HCT116 (cell line): ENCODE results near the gene FLRT1. TPM values are rescaled to one million over a fixed set of nuclear protein-coding genes. Genes with fewer than 3 reads are reported as not detected.

Experiments used
- ATAC-seq: fragments of 200-7000 bp; cut with Tn5 transposase; 2 replicates; pipeline ENCODE4 v1.9.1; 2020; ENCODE audit warnings: mild to moderate bottlenecking, moderate library complexity
- BruUV-seq: library from RNA; stranded (reverse); fragments of 400-500 nt; replicated peaks from 2 replicates; lab custom pipeline; 2021; lab: Mats Ljungman, UMichigan
- CTCF ChIA-PET: fragments of 300-600 bp; sonication (Branson Sonifier 250); formaldehyde crosslinking; loops from one replicate; lab custom pipeline; 2021; ENCODE audit warnings: antibody characterized with exemption; lab: Charles Lee
- POLR2A ChIA-PET: fragments of 300-600, 350-600 bp; sonication (Branson Sonifier 250); formaldehyde crosslinking; loops from one replicate; lab custom pipeline; 2021; ENCODE audit warnings: antibody characterized with exemption; lab: Charles Lee
- RAD21 ChIA-PET, 2 experiments: fragments of 300-600 bp; sonication (Branson Sonifier 250); formaldehyde crosslinking; loops; one replicate each; lab custom pipeline; 2023; ENCODE audit warnings: low total read pairs in 2 of 2; ENCODE audit not compliant: uncharacterized antibody in 2 of 2, unreplicated experiment in 2 of 2, low non-redundant PET in 1 of 2; lab: Charles Lee
- DNase-seq: peaks from one replicate; pipeline ENCODE4 v3.0.0-alpha.2; 2010; ENCODE audit warnings: low read depth, low spot score
- H2AFZ ChIP-seq: fragments of 200-600 bp; shearing (Covaris generic), sonication (generic); 2 replicates; pipeline ENCODE4 v1.6.1; 2017; ENCODE audit warnings: low read depth, mixed run types, mixed read lengths, antibody characterized with exemption, low read length; ENCODE audit not compliant: poor library complexity, severe bottlenecking
- H3K27ac ChIP-seq: 2 replicates; pipeline ENCODE4 v1.5.1; 2012; ENCODE audit warnings: low read depth, low read length
- H3K27me3 ChIP-seq: fragments of 200-600 bp; sonication (generic); 2 replicates; pipeline ENCODE4 v1.6.1; 2016; ENCODE audit warnings: mixed run types, low read length, mixed read lengths; ENCODE audit not compliant: insufficient read depth
- H3K36me3 ChIP-seq, 2 experiments: fragments of 200-500 bp in 1 of 2; fragments of 200-600 bp in 1 of 2; sonication (Bioruptor generic) in 1 of 2; sonication (generic) in 1 of 2; 2 replicates each; pipeline versions ENCODE4 v1.5.1 to v1.6.1; 2014 to 2016; ENCODE audit warnings: low read length in 2 of 2, inconsistent platforms in 1 of 2, mixed read lengths in 1 of 2, mixed run types in 1 of 2; ENCODE audit not compliant: insufficient read depth in 2 of 2, control insufficient read depth in 1 of 2
- H3K4me1 ChIP-seq, 2 experiments: fragments of 200-600 bp in 1 of 2; sonication (generic) in 1 of 2; 2 replicates each; pipeline versions ENCODE4 v1.5.1 to v1.6.1; 2012 to 2017; ENCODE audit warnings: low read length in 2 of 2, inconsistent platforms in 1 of 2, mild to moderate bottlenecking in 1 of 2, mixed read lengths in 1 of 2, mixed run types in 1 of 2, moderate library complexity in 1 of 2; ENCODE audit not compliant: insufficient read depth in 2 of 2, control insufficient read depth in 1 of 2
- H3K4me2 ChIP-seq: fragments of 200-600 bp; sonication (generic); 2 replicates; pipeline ENCODE4 v1.6.1; 2017; ENCODE audit warnings: mixed run types, low read length, mixed read lengths
- H3K4me3 ChIP-seq, 2 experiments: fragments of 200-600 bp in 1 of 2; sonication (generic) in 1 of 2; replicated peaks in 1 of 2; 2 replicates each; pipeline ENCODE4 v1.5.1; 2011 to 2016; ENCODE audit warnings: low read length in 2 of 2, control low read depth in 1 of 2, low read depth in 1 of 2, mild to moderate bottlenecking in 1 of 2, mixed read lengths in 1 of 2, mixed run types in 1 of 2
- H3K79me2 ChIP-seq: fragments of 200-600 bp; sonication (generic); 2 replicates; pipeline ENCODE4 v1.6.1; 2017; ENCODE audit warnings: mild to moderate bottlenecking, mixed run types, low read length, moderate library complexity, mixed read lengths; ENCODE audit not compliant: insufficient read depth
- H3K9ac ChIP-seq: fragments of 200-600 bp; sonication (generic); 2 replicates; pipeline ENCODE4 v1.6.1; 2016; ENCODE audit warnings: low read length, mixed read lengths
- H3K9me2 ChIP-seq: fragments of 200-600 bp; sonication (generic), shearing (Covaris generic); 2 replicates; pipeline ENCODE4 v1.6.1; 2017; ENCODE audit warnings: mixed run types, mild to moderate bottlenecking, moderate library complexity; ENCODE audit not compliant: insufficient read depth
- H3K9me3 ChIP-seq, 2 experiments: fragments of 200-500 bp in 1 of 2; fragments of 200-600 bp in 1 of 2; sonication (Bioruptor generic) in 1 of 2; sonication (generic) in 1 of 2; 2 replicates each; pipeline ENCODE4 v1.6.1; 2014 to 2017; ENCODE audit warnings: low read length in 2 of 2, mixed read lengths in 2 of 2, inconsistent platforms in 1 of 2, low read depth in 1 of 2, mild to moderate bottlenecking in 1 of 2, mixed run types in 1 of 2, moderate library complexity in 1 of 2; ENCODE audit not compliant: control insufficient read depth in 1 of 2, insufficient read depth in 1 of 2
- H4K20me1 ChIP-seq: fragments of 200-600 bp; sonication (generic), shearing (Covaris generic); 2 replicates; pipeline ENCODE4 v1.6.1; 2017; ENCODE audit warnings: mixed run types, mild to moderate bottlenecking, moderate library complexity; ENCODE audit not compliant: insufficient read depth
- ATF3 ChIP-seq: IDR thresholded peaks from 2 replicates; pipeline ENCODE4 v1.6.1; 2012
- CBX3 ChIP-seq: IDR thresholded peaks from 2 replicates; pipeline ENCODE4 v1.6.1; 2012; ENCODE audit warnings: low read depth
- CEBPB ChIP-seq: IDR thresholded peaks from 2 replicates; pipeline ENCODE4 v1.6.1; 2012; ENCODE audit warnings: low read depth
- EGR1 ChIP-seq: IDR thresholded peaks from 2 replicates; pipeline ENCODE4 v1.6.1; 2012; ENCODE audit warnings: low read depth
- ELF1 ChIP-seq: IDR thresholded peaks from 2 replicates; pipeline ENCODE4 v1.6.1; 2012; ENCODE audit warnings: low read depth, borderline replicate concordance
- EZH2 ChIP-seq: fragments of 200-600 bp; sonication (generic); IDR thresholded peaks from 2 replicates; pipeline ENCODE4 v1.6.1; 2017; ENCODE audit warnings: antibody characterized with exemption, mixed run types
- FOSL1 ChIP-seq: IDR thresholded peaks from 2 replicates; pipeline ENCODE4 v1.6.1; 2012; ENCODE audit warnings: low read depth
- MAX ChIP-seq: IDR thresholded peaks from 2 replicates; pipeline ENCODE4 v1.6.1; 2012
- POLR2A ChIP-seq: IDR thresholded peaks from 2 replicates; pipeline ENCODE4 v1.7.0; 2011; ENCODE audit warnings: borderline replicate concordance; ENCODE audit not compliant: insufficient read depth, insufficient read length; ENCODE audit errors: extremely low read depth
- POLR2AphosphoS5 ChIP-seq: IDR thresholded peaks from 2 replicates; pipeline ENCODE4 v1.6.1; 2011; ENCODE audit warnings: mild to moderate bottlenecking, low read depth, low read length, moderate library complexity
- SP1 ChIP-seq: IDR thresholded peaks from 2 replicates; pipeline ENCODE4 v1.6.1; 2012; ENCODE audit warnings: low read depth
- SRF ChIP-seq: IDR thresholded peaks from 2 replicates; pipeline ENCODE4 v1.6.1; 2012; ENCODE audit warnings: low read depth
- YY1 ChIP-seq: IDR thresholded peaks from 2 replicates; pipeline ENCODE4 v1.6.1; 2011; ENCODE audit warnings: low read length, low read depth, moderate library complexity, mild to moderate bottlenecking; ENCODE audit not compliant: insufficient replicate concordance; ENCODE audit errors: extremely low read depth
- ZFX ChIP-seq: fragments of 450-650 bp; IDR thresholded peaks from 2 replicates; pipeline ENCODE4 v1.6.1; 2017
- ZNF274 ChIP-seq: fragments of 200-500 bp; sonication (Bioruptor generic); IDR thresholded peaks from 2 replicates; pipeline ENCODE4 v1.6.1; 2014; ENCODE audit warnings: mild to moderate bottlenecking, low read depth, low read length, inconsistent platforms
- intact Hi-C: fragments of 100-400 bp; cut with micrococcal nuclease; formaldehyde crosslinking; loops from 2 replicates; pipeline ENCODE4 v1.10.0; 2022
- total RNA-seq: library from RNA; stranded (reverse); gene quantifications from one replicate; pipeline ENCODE4 v1.2.1, GENCODE V29; 2021; ENCODE audit not compliant: unreplicated experiment
- TF ChIP-seq, protein P1 (sequence below), 3 experiments: fragments of 200-600 bp in 1 of 3; sonication (generic) in 1 of 3; IDR thresholded peaks in 2 of 3; conservative IDR thresholded peaks in 1 of 3; 2 replicates each; pipeline ENCODE4 v1.5.1; 2012 to 2017; ENCODE audit warnings: low read depth in 2 of 3, low read length in 2 of 3, antibody characterized with exemption in 1 of 3, borderline replicate concordance in 1 of 3, control low read depth in 1 of 3, mild to moderate bottlenecking in 1 of 3, mixed read lengths in 1 of 3, mixed run types in 1 of 3, moderate library complexity in 1 of 3; ENCODE audit not compliant: insufficient read depth in 1 of 3
- TF ChIP-seq, protein P2 (sequence below): IDR thresholded peaks from 2 replicates; pipeline ENCODE4 v1.6.1; 2011; ENCODE audit warnings: mild to moderate bottlenecking, low read length, moderate library complexity; ENCODE audit not compliant: insufficient replicate concordance; ENCODE audit errors: extremely low read depth

Gene FLRT1
- total RNA-seq, 1 experiment from 2014 or later, result 0.15 TPM

- H3K9me3 ChIP-seq, result no peaks in the 10 kb centered on the region
- no peaks in the 10 kb centered on the region for H3K9me2 ChIP-seq
- H3K9ac ChIP-seq, result no peak overlapping the region
- no TSS peak for BruUV-seq
- H3K36me3 ChIP-seq, result no peaks in the 10 kb centered on the region
- H3K79me2 ChIP-seq, result no peaks in the 10 kb centered on the region
- CTCF ChIA-PET, result no interaction called here
- intact Hi-C loops, result loop anchor here (10.0 kb wide), 1 partner anchor 52 kb away; no protein-coding TSS in a partner anchor
- TF ChIP-seq SP1 (no peak), ZFX (no peak), FOSL1 (no peak), MAX (no peak), ZNF274 (no peak), EGR1 (no peak), YY1 (no peak)
- ATAC-seq (no peak), DNase-seq (no peak)
- RAD21 ChIA-PET, result no interaction called here
- POLR2A ChIA-PET, result no interaction called here
- H3K4me2 ChIP-seq, result no peak overlapping the region
- no peaks in the 10 kb centered on the region for H3K4me1 ChIP-seq
- H4K20me1 ChIP-seq, result no peaks in the 10 kb centered on the region
- H3K27ac ChIP-seq, result no peak overlapping the region
- no peak overlapping the region for H3K4me3 ChIP-seq
- no peaks in the 10 kb centered on the region for H3K27me3 ChIP-seq
- no peak overlapping the region for H2AFZ ChIP-seq
These were observed 16.7 kb downstream of the FLRT1 start for GRCh38 chr11:64052436-64052835.

- POLR2A ChIA-PET, result no interaction called here
- intact Hi-C loops, result loop anchor here (10.0 kb wide), 1 partner anchor 52 kb away; no protein-coding TSS in a partner anchor
- TF ChIP-seq, protein P1, sequence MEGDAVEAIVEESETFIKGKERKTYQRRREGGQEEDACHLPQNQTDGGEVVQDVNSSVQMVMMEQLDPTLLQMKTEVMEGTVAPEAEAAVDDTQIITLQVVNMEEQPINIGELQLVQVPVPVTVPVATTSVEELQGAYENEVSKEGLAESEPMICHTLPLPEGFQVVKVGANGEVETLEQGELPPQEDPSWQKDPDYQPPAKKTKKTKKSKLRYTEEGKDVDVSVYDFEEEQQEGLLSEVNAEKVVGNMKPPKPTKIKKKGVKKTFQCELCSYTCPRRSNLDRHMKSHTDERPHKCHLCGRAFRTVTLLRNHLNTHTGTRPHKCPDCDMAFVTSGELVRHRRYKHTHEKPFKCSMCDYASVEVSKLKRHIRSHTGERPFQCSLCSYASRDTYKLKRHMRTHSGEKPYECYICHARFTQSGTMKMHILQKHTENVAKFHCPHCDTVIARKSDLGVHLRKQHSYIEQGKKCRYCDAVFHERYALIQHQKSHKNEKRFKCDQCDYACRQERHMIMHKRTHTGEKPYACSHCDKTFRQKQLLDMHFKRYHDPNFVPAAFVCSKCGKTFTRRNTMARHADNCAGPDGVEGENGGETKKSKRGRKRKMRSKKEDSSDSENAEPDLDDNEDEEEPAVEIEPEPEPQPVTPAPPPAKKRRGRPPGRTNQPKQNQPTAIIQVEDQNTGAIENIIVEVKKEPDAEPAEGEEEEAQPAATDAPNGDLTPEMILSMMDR (IDR thresholded peaks at IDR 0.05 in 2 of 3, conservative IDR thresholded peaks at IDR 0.05 in 1 of 3; ENCODE audit: borderline replicate concordance in 1 of 3, insufficient read depth in 1 of 3, low read depth in 2 of 3, low read length in 2 of 3), result no peak
- no peak for TF ChIP-seq EZH2
- no peak for TF ChIP-seq ZFX
- no peak for TF ChIP-seq ATF3
- no peak for TF ChIP-seq ELF1
- no peak for TF ChIP-seq POLR2AphosphoS5
- no peak for TF ChIP-seq POLR2A
- TF ChIP-seq, protein P2, sequence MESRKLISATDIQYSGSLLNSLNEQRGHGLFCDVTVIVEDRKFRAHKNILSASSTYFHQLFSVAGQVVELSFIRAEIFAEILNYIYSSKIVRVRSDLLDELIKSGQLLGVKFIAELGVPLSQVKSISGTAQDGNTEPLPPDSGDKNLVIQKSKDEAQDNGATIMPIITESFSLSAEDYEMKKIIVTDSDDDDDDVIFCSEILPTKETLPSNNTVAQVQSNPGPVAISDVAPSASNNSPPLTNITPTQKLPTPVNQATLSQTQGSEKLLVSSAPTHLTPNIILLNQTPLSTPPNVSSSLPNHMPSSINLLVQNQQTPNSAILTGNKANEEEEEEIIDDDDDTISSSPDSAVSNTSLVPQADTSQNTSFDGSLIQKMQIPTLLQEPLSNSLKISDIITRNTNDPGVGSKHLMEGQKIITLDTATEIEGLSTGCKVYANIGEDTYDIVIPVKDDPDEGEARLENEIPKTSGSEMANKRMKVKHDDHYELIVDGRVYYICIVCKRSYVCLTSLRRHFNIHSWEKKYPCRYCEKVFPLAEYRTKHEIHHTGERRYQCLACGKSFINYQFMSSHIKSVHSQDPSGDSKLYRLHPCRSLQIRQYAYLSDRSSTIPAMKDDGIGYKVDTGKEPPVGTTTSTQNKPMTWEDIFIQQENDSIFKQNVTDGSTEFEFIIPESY, result no peak
- TF ChIP-seq CBX3, result no peak
- TF ChIP-seq SRF, result no peak
- TF ChIP-seq CEBPB, result no peak
These were observed 17.3 kb downstream of the FLRT1 start for GRCh38 chr11:64052938-64053622.

More at GRCh38 chr11:64052938-64053622, 17.3 kb downstream of the FLRT1 start:
- Histone ChIP-seq H3K4me3 (no peak overlapping the region), H3K9me2 (no peaks in the 10 kb centered on the region), H3K36me3 (no peaks in the 10 kb centered on the region), H2AFZ (no peak overlapping the region), H3K9ac (no peak overlapping the region), H4K20me1 (no peaks in the 10 kb centered on the region), H3K9me3 (no peaks in the 10 kb centered on the region), H3K27me3 (no peaks in the 10 kb centered on the region), H3K4me2 (no peak overlapping the region), H3K27ac (no peak overlapping the region), H3K79me2 (no peaks in the 10 kb centered on the region), H3K4me1 (no peaks in the 10 kb centered on the region)
- RAD21 ChIA-PET, result no interaction called here
- DNase-seq (no peak), ATAC-seq (no peak)
- CTCF ChIA-PET, result no interaction called here
- BruUV-seq, result no TSS peak
